HCT116 (cell line): ENCODE data around the gene TCP11L2. TPM values are rescaled to one million over a fixed set of nuclear protein-coding genes. Genes with fewer than 3 reads are reported as not detected.
A peak's percentile ranks its signal among the peaks of the same experiment; 100 is the strongest.

Experiments used
- ATAC-seq: fragments of 200-7000 bp; cut with Tn5 transposase; 2 replicates; pipeline ENCODE4 v1.9.1; 2020; ENCODE audit warnings: mild to moderate bottlenecking, moderate library complexity
- BruUV-seq: library from RNA; stranded (reverse); fragments of 400-500 nt; replicated peaks from 2 replicates; lab custom pipeline; 2021; lab: Mats Ljungman, UMichigan
- CTCF ChIA-PET: fragments of 300-600 bp; sonication (Branson Sonifier 250); formaldehyde crosslinking; loops from one replicate; lab custom pipeline; 2021; ENCODE audit warnings: antibody characterized with exemption; lab: Charles Lee
- POLR2A ChIA-PET: fragments of 300-600, 350-600 bp; sonication (Branson Sonifier 250); formaldehyde crosslinking; loops from one replicate; lab custom pipeline; 2021; ENCODE audit warnings: antibody characterized with exemption; lab: Charles Lee
- RAD21 ChIA-PET, 2 experiments: fragments of 300-600 bp; sonication (Branson Sonifier 250); formaldehyde crosslinking; loops; one replicate each; lab custom pipeline; 2023; ENCODE audit warnings: low total read pairs in 2 of 2; ENCODE audit not compliant: uncharacterized antibody in 2 of 2, unreplicated experiment in 2 of 2, low non-redundant PET in 1 of 2; lab: Charles Lee
- DNase-seq: peaks from one replicate; pipeline ENCODE4 v3.0.0-alpha.2; 2010; ENCODE audit warnings: low read depth, low spot score
- H2AFZ ChIP-seq: fragments of 200-600 bp; shearing (Covaris generic), sonication (generic); 2 replicates; pipeline ENCODE4 v1.6.1; 2017; ENCODE audit warnings: low read depth, mixed run types, mixed read lengths, antibody characterized with exemption, low read length; ENCODE audit not compliant: poor library complexity, severe bottlenecking
- H3K27ac ChIP-seq: 2 replicates; pipeline ENCODE4 v1.5.1; 2012; ENCODE audit warnings: low read depth, low read length
- H3K27me3 ChIP-seq: fragments of 200-600 bp; sonication (generic); 2 replicates; pipeline ENCODE4 v1.6.1; 2016; ENCODE audit warnings: mixed run types, low read length, mixed read lengths; ENCODE audit not compliant: insufficient read depth
- H3K36me3 ChIP-seq, 2 experiments: fragments of 200-500 bp in 1 of 2; fragments of 200-600 bp in 1 of 2; sonication (Bioruptor generic) in 1 of 2; sonication (generic) in 1 of 2; 2 replicates each; pipeline versions ENCODE4 v1.5.1 to v1.6.1; 2014 to 2016; ENCODE audit warnings: low read length in 2 of 2, inconsistent platforms in 1 of 2, mixed read lengths in 1 of 2, mixed run types in 1 of 2; ENCODE audit not compliant: insufficient read depth in 2 of 2, control insufficient read depth in 1 of 2
- H3K4me1 ChIP-seq, 2 experiments: fragments of 200-600 bp in 1 of 2; sonication (generic) in 1 of 2; 2 replicates each; pipeline versions ENCODE4 v1.5.1 to v1.6.1; 2012 to 2017; ENCODE audit warnings: low read length in 2 of 2, inconsistent platforms in 1 of 2, mild to moderate bottlenecking in 1 of 2, mixed read lengths in 1 of 2, mixed run types in 1 of 2, moderate library complexity in 1 of 2; ENCODE audit not compliant: insufficient read depth in 2 of 2, control insufficient read depth in 1 of 2
- H3K4me2 ChIP-seq: fragments of 200-600 bp; sonication (generic); 2 replicates; pipeline ENCODE4 v1.6.1; 2017; ENCODE audit warnings: mixed run types, low read length, mixed read lengths
- H3K4me3 ChIP-seq, 2 experiments: fragments of 200-600 bp in 1 of 2; sonication (generic) in 1 of 2; replicated peaks in 1 of 2; 2 replicates each; pipeline ENCODE4 v1.5.1; 2011 to 2016; ENCODE audit warnings: low read length in 2 of 2, control low read depth in 1 of 2, low read depth in 1 of 2, mild to moderate bottlenecking in 1 of 2, mixed read lengths in 1 of 2, mixed run types in 1 of 2
- H3K79me2 ChIP-seq: fragments of 200-600 bp; sonication (generic); 2 replicates; pipeline ENCODE4 v1.6.1; 2017; ENCODE audit warnings: mild to moderate bottlenecking, mixed run types, low read length, moderate library complexity, mixed read lengths; ENCODE audit not compliant: insufficient read depth
- H3K9ac ChIP-seq: fragments of 200-600 bp; sonication (generic); 2 replicates; pipeline ENCODE4 v1.6.1; 2016; ENCODE audit warnings: low read length, mixed read lengths
- H3K9me2 ChIP-seq: fragments of 200-600 bp; sonication (generic), shearing (Covaris generic); 2 replicates; pipeline ENCODE4 v1.6.1; 2017; ENCODE audit warnings: mixed run types, mild to moderate bottlenecking, moderate library complexity; ENCODE audit not compliant: insufficient read depth
- H3K9me3 ChIP-seq, 2 experiments: fragments of 200-500 bp in 1 of 2; fragments of 200-600 bp in 1 of 2; sonication (Bioruptor generic) in 1 of 2; sonication (generic) in 1 of 2; 2 replicates each; pipeline ENCODE4 v1.6.1; 2014 to 2017; ENCODE audit warnings: low read length in 2 of 2, mixed read lengths in 2 of 2, inconsistent platforms in 1 of 2, low read depth in 1 of 2, mild to moderate bottlenecking in 1 of 2, mixed run types in 1 of 2, moderate library complexity in 1 of 2; ENCODE audit not compliant: control insufficient read depth in 1 of 2, insufficient read depth in 1 of 2
- H4K20me1 ChIP-seq: fragments of 200-600 bp; sonication (generic), shearing (Covaris generic); 2 replicates; pipeline ENCODE4 v1.6.1; 2017; ENCODE audit warnings: mixed run types, mild to moderate bottlenecking, moderate library complexity; ENCODE audit not compliant: insufficient read depth
- CBX3 ChIP-seq: IDR thresholded peaks from 2 replicates; pipeline ENCODE4 v1.6.1; 2012; ENCODE audit warnings: low read depth
- CEBPB ChIP-seq: IDR thresholded peaks from 2 replicates; pipeline ENCODE4 v1.6.1; 2012; ENCODE audit warnings: low read depth
- EGR1 ChIP-seq: IDR thresholded peaks from 2 replicates; pipeline ENCODE4 v1.6.1; 2012; ENCODE audit warnings: low read depth
- ELF1 ChIP-seq: IDR thresholded peaks from 2 replicates; pipeline ENCODE4 v1.6.1; 2012; ENCODE audit warnings: low read depth, borderline replicate concordance
- EZH2 ChIP-seq: fragments of 200-600 bp; sonication (generic); IDR thresholded peaks from 2 replicates; pipeline ENCODE4 v1.6.1; 2017; ENCODE audit warnings: antibody characterized with exemption, mixed run types
- EZH2phosphoT487 ChIP-seq: fragments of 200-600 bp; IDR thresholded peaks from 2 replicates; pipeline ENCODE4 v1.6.1; 2018; ENCODE audit warnings: antibody characterized with exemption, borderline replicate concordance
- JUND ChIP-seq: IDR thresholded peaks from 2 replicates; pipeline ENCODE4 v1.6.1; 2012
- POLR2A ChIP-seq: IDR thresholded peaks from 2 replicates; pipeline ENCODE4 v1.7.0; 2011; ENCODE audit warnings: borderline replicate concordance; ENCODE audit not compliant: insufficient read depth, insufficient read length; ENCODE audit errors: extremely low read depth
- POLR2AphosphoS5 ChIP-seq: IDR thresholded peaks from 2 replicates; pipeline ENCODE4 v1.6.1; 2011; ENCODE audit warnings: mild to moderate bottlenecking, low read depth, low read length, moderate library complexity
- SIN3A ChIP-seq: IDR thresholded peaks from 2 replicates; pipeline ENCODE4 v1.6.1; 2012; ENCODE audit warnings: low read depth
- SP1 ChIP-seq: IDR thresholded peaks from 2 replicates; pipeline ENCODE4 v1.6.1; 2012; ENCODE audit warnings: low read depth
- SRF ChIP-seq: IDR thresholded peaks from 2 replicates; pipeline ENCODE4 v1.6.1; 2012; ENCODE audit warnings: low read depth
- TCF7L2 ChIP-seq: IDR thresholded peaks from 2 replicates; pipeline ENCODE4 v1.7.0; 2011; ENCODE audit warnings: borderline replicate concordance, inconsistent platforms; ENCODE audit not compliant: insufficient read depth, insufficient read length; ENCODE audit errors: extremely low read depth
- YY1 ChIP-seq: IDR thresholded peaks from 2 replicates; pipeline ENCODE4 v1.6.1; 2011; ENCODE audit warnings: low read length, low read depth, moderate library complexity, mild to moderate bottlenecking; ENCODE audit not compliant: insufficient replicate concordance; ENCODE audit errors: extremely low read depth
- ZFX ChIP-seq: fragments of 450-650 bp; IDR thresholded peaks from 2 replicates; pipeline ENCODE4 v1.6.1; 2017
- ZNF274 ChIP-seq: fragments of 200-500 bp; sonication (Bioruptor generic); IDR thresholded peaks from 2 replicates; pipeline ENCODE4 v1.6.1; 2014; ENCODE audit warnings: mild to moderate bottlenecking, low read depth, low read length, inconsistent platforms
- intact Hi-C: fragments of 100-400 bp; cut with micrococcal nuclease; formaldehyde crosslinking; loops from 2 replicates; pipeline ENCODE4 v1.10.0; 2022
- total RNA-seq: library from RNA; stranded (reverse); gene quantifications from one replicate; pipeline ENCODE4 v1.2.1, GENCODE V29; 2021; ENCODE audit not compliant: unreplicated experiment
- TF ChIP-seq, protein P1 (sequence below): IDR thresholded peaks from 2 replicates; pipeline ENCODE4 v1.6.1; 2012; ENCODE audit warnings: low read depth
- TF ChIP-seq, protein P2 (sequence below): IDR thresholded peaks from 2 replicates; pipeline ENCODE4 v1.6.1; 2011; ENCODE audit warnings: mild to moderate bottlenecking, low read length, moderate library complexity; ENCODE audit not compliant: insufficient replicate concordance; ENCODE audit errors: extremely low read depth
- TF ChIP-seq, protein P3 (sequence below): IDR thresholded peaks from 2 replicates; pipeline ENCODE4 v1.6.1; 2012
- TF ChIP-seq, protein P4 (sequence below): IDR thresholded peaks from 2 replicates; pipeline ENCODE4 v1.6.1; 2012
- TF ChIP-seq, protein P5 (sequence below), 3 experiments: fragments of 200-600 bp in 1 of 3; sonication (generic) in 1 of 3; IDR thresholded peaks in 2 of 3; conservative IDR thresholded peaks in 1 of 3; 2 replicates each; pipeline ENCODE4 v1.5.1; 2012 to 2017; ENCODE audit warnings: low read depth in 2 of 3, low read length in 2 of 3, antibody characterized with exemption in 1 of 3, borderline replicate concordance in 1 of 3, control low read depth in 1 of 3, mild to moderate bottlenecking in 1 of 3, mixed read lengths in 1 of 3, mixed run types in 1 of 3, moderate library complexity in 1 of 3; ENCODE audit not compliant: insufficient read depth in 1 of 3

The TCP11L2 gene
- total RNA-seq, 1 experiment from 2014 or later, result 14.4 TPM

DNA sequence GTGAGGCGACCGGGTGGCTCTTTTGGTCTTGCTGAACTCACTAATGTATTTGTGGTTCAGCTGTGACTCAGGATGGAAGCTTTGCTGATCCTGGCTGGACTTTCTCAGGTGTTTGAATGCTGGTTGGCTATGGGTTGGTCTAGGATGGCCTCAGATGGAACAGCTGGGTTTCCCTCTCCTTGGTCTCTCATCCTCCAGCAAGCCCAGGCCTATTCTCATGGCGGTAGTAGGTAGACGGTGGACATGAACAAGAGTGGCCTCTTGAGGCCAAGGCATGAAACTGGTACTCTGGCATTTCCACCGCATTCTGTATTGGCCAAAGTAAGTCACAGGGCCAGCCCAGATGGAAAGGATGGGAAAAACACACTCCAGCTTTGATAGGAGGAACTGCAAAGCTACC is 43.2 kb downstream of the TCP11L2 start:
- H3K9ac ChIP-seq, result no peak overlapping the region
- RAD21 ChIA-PET, result interaction anchor here in 1 of 2 experiments (0.9 kb wide), 1 partner anchor 12 kb away, joined by 3 read pairs; the partner anchor contains the start of gene POLR3B
- H3K4me2 ChIP-seq, result no peak overlapping the region
- H3K79me2 ChIP-seq, result no peaks in the 10 kb centered on the region
- POLR2A ChIA-PET, result interaction anchor here (1.0 kb wide), 1 partner anchor 13 kb away, joined by 3 read pairs; no protein-coding TSS in a partner anchor
- no peaks in the 10 kb centered on the region for H4K20me1 ChIP-seq
- H3K27me3 ChIP-seq, result 0 out of 2 replicates have a peak, but pooled peaks cover 1% of the 10 kb centered on the region
- peak; percentile 95 for ATAC-seq
- H3K36me3 ChIP-seq, result no peaks in the 10 kb centered on the region
- DNase-seq, result peak; percentile 51
- H2AFZ ChIP-seq, result no peak overlapping the region
- H3K27ac ChIP-seq, result no peak overlapping the region
- no peaks in the 10 kb centered on the region for H3K9me2 ChIP-seq
- intact Hi-C loops, result no loop called here
- H3K9me3 ChIP-seq, result no peaks in the 10 kb centered on the region
- peaks cover 10 to 12% of the 10 kb centered on the region in 2 experiments for H3K4me1 ChIP-seq
- no peak overlapping the region for H3K4me3 ChIP-seq
- CTCF ChIA-PET, result interaction anchor here (0.7 to 1.6 kb wide), 7 partner anchors 12 to 122 kb away, joined by 3 to 12 read pairs (median 4); partner anchors contain the start of gene POLR3B
- BruUV-seq, result no TSS peak
- TF ChIP-seq YY1 (peak; percentile 51), ELF1 (no peak), TCF7L2 (no peak), EZH2phosphoT487 (no peak), ZNF274 (no peak), EGR1 (no peak), POLR2A (no peak), SP1 (no peak), CBX3 (peak; percentile 54; the same call in 1 of the 2 replicates), POLR2AphosphoS5 (no peak), EZH2 (no peak), CEBPB (no peak), SRF (no peak), ZFX (no peak), JUND (no peak), SIN3A (no peak)
- TF ChIP-seq, protein P1, sequence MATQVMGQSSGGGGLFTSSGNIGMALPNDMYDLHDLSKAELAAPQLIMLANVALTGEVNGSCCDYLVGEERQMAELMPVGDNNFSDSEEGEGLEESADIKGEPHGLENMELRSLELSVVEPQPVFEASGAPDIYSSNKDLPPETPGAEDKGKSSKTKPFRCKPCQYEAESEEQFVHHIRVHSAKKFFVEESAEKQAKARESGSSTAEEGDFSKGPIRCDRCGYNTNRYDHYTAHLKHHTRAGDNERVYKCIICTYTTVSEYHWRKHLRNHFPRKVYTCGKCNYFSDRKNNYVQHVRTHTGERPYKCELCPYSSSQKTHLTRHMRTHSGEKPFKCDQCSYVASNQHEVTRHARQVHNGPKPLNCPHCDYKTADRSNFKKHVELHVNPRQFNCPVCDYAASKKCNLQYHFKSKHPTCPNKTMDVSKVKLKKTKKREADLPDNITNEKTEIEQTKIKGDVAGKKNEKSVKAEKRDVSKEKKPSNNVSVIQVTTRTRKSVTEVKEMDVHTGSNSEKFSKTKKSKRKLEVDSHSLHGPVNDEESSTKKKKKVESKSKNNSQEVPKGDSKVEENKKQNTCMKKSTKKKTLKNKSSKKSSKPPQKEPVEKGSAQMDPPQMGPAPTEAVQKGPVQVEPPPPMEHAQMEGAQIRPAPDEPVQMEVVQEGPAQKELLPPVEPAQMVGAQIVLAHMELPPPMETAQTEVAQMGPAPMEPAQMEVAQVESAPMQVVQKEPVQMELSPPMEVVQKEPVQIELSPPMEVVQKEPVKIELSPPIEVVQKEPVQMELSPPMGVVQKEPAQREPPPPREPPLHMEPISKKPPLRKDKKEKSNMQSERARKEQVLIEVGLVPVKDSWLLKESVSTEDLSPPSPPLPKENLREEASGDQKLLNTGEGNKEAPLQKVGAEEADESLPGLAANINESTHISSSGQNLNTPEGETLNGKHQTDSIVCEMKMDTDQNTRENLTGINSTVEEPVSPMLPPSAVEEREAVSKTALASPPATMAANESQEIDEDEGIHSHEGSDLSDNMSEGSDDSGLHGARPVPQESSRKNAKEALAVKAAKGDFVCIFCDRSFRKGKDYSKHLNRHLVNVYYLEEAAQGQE, result no peak
- TF ChIP-seq, protein P2, sequence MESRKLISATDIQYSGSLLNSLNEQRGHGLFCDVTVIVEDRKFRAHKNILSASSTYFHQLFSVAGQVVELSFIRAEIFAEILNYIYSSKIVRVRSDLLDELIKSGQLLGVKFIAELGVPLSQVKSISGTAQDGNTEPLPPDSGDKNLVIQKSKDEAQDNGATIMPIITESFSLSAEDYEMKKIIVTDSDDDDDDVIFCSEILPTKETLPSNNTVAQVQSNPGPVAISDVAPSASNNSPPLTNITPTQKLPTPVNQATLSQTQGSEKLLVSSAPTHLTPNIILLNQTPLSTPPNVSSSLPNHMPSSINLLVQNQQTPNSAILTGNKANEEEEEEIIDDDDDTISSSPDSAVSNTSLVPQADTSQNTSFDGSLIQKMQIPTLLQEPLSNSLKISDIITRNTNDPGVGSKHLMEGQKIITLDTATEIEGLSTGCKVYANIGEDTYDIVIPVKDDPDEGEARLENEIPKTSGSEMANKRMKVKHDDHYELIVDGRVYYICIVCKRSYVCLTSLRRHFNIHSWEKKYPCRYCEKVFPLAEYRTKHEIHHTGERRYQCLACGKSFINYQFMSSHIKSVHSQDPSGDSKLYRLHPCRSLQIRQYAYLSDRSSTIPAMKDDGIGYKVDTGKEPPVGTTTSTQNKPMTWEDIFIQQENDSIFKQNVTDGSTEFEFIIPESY, result no peak
- TF ChIP-seq, protein P3, sequence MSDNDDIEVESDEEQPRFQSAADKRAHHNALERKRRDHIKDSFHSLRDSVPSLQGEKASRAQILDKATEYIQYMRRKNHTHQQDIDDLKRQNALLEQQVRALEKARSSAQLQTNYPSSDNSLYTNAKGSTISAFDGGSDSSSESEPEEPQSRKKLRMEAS, result no peak
- TF ChIP-seq, protein P4, sequence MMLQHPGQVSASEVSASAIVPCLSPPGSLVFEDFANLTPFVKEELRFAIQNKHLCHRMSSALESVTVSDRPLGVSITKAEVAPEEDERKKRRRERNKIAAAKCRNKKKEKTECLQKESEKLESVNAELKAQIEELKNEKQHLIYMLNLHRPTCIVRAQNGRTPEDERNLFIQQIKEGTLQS, result no peak
- TF ChIP-seq, protein P5, sequence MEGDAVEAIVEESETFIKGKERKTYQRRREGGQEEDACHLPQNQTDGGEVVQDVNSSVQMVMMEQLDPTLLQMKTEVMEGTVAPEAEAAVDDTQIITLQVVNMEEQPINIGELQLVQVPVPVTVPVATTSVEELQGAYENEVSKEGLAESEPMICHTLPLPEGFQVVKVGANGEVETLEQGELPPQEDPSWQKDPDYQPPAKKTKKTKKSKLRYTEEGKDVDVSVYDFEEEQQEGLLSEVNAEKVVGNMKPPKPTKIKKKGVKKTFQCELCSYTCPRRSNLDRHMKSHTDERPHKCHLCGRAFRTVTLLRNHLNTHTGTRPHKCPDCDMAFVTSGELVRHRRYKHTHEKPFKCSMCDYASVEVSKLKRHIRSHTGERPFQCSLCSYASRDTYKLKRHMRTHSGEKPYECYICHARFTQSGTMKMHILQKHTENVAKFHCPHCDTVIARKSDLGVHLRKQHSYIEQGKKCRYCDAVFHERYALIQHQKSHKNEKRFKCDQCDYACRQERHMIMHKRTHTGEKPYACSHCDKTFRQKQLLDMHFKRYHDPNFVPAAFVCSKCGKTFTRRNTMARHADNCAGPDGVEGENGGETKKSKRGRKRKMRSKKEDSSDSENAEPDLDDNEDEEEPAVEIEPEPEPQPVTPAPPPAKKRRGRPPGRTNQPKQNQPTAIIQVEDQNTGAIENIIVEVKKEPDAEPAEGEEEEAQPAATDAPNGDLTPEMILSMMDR (IDR thresholded peaks at IDR 0.05 in 2 of 3, conservative IDR thresholded peaks at IDR 0.05 in 1 of 3; ENCODE audit: borderline replicate concordance in 1 of 3, insufficient read depth in 1 of 3, low read depth in 2 of 3, low read length in 2 of 3), result peak; percentile 39 to 58 (median 54); a peak in 4 of 6 replicates
